HG03135 (cell line): ENCODE results near the gene RTRAF.

ENCODE experiments used
- ATAC-seq: cut with Tn5 transposase; IDR thresholded peaks from one replicate; pipeline ENCODE4 v1.9.1; 2021; ENCODE audit warnings: mild to moderate bottlenecking, moderate library complexity; ENCODE audit not compliant: unreplicated experiment

Gene RTRAF

DNA sequence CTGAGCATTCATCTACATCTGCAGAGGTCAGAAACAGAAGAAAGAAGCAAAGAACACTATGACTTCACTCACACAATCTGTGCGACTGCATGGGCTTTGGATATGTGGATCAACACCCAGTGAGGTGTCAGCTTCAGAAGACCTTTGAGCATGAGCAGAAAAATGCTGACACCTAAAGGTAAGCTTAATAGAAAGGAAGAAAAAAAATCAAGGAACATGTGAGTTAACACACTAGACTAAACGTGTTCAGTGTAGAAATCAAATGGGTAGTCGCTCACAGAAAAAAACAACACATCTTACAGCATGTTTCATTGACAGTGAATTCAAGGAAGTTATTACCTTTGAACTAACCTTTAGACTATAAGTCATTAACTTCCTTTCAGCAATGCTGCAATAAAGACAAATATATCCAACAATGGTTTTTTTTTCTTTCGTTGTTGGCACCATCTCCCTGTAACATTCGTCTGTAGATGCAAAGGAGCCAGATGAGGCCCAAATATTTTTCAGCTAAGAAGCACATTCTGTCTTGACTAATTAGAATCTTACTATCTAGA is 30.9 kb downstream of the RTRAF start:
- ATAC-seq: no peak

DNA sequence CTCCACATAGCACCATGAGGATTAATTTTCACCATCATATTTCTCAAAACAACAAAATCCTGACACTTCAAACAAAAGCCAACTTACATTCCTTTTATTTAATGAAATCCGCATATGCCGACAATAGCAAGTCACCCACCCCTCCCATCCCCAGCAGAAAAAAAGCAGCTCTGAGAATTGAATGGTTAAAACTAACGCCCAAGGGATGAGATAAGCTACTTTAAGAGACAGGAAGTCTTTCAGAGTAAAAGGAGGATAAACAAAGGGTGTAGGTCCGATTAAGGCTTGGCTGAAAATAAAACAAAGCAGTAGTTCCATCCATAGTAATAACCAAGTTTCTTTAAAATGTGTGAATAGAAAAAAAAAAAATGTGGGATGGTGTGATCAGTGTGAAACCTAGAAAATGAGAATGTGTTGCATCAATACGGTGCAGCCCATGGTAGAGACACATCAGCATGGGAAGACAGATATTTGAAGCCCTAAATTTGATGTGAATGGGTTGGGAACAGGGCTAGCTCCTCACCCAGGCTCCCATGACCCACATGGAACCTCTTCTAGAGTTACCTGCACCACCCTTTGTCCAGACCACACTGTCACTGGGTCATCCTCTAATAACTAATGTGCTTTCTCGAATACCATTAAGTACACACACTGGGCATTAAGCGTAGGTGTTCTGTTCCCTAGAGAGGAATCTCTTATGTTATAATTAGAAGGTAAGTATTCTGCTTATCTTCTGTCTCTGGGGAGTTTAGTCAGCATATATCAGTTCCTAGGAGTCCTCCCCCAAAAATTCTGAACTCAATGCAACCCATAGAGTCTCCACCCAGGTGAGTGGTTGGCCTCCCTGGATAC is 31.7 kb downstream of the RTRAF start:
- ATAC-seq: no peak

DNA sequence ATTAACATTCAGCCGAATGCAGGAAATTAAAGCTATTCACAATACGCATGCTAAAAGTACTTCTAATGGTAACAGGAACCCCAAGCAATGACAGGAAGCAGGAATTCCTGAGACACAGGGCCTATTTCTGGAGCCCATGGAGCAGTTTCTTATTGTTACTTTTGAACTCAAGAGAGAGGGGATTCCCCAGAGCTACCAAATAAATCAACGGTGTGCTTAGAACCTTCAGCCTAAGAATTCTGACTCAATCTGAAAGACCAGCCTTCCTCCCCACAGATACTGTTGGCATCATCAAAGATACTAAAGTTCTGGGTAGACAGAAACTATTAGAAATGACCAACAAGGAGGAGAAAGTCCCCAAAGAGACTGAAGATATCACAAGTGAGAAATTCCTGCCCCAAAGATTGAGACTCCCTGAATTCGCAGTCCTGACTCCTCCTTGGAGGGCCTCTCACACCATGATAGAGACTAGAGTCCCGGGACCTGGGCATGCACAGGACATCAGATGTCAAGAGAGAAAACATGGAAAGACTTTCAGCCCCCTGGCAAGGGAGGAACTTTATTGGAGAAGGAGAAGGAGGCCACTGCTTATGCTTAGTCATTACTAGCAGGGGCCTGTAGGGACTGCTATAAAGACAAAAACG is 32.7 kb downstream of the RTRAF start:
- ATAC-seq: no peak

DNA sequence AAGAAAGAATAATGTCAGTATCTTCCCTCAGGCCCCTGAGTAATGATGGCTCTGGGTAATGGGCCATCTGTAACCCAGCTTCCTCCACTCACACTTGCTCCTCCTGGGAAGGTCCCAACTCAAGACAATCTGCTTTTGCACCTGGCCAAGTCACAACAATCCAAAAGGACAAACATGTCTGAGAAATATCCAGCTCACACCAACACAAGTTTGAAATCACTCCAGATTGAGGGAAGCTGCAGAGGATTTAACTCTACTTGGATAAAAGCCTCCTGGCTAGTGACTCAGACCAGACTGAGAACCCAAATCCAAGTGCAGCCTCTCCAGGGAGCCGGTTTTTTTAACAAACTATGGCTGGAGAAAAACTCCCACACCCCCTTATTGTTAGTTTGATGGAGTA is 34.2 kb downstream of the RTRAF start:
- ATAC-seq: no peak

DNA sequence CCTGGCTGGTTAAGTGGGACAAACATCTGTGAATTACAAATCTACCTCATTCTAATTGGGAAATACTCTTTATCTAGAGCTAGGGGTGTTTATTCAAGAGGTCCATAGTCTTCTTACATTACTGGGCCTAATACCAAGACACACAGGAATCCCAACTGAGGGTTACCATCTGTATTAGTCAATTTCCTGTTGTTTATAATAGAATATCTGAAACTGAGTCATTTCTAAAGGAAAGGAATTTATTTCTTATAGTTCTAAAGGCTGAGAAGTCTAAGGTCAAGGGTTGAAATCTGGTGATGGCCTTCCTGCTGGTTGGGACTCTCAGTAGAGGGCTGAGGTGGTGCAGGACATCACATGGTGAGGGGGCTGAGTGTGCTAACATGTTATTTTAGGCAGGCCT is 36.0 kb downstream of the RTRAF start:
- ATAC-seq: no peak

DNA sequence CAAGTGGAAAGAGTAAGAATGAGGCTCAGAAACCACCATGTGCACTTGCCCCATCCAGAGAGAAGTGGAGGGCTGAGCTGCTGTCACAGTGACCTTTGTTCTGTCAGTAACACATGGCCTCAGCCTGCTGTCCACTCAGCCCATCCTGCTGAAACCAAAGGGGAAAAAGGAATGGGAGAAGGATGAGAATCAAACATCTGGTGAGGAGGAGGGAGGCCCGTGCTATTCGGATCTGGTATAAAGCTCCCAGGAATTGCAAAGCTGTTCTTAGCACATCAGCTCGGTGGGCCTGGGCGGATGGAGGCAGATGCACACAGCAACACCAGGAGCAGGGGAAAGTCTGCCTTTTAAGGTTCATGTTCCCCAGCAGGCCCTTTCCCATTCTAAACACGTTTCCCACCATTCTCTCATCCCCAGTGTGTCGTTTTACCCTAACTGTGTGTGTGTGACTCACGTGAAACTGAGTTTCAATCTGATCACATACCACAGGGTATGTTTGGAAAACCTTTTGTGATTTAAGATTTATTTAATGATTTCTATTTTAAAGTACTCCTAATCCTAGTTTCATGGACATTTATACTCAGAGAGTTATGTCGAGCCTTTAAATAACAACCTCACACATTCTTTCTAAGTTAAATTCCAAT is 36.8 kb downstream of the RTRAF start:
- ATAC-seq: no peak

DNA sequence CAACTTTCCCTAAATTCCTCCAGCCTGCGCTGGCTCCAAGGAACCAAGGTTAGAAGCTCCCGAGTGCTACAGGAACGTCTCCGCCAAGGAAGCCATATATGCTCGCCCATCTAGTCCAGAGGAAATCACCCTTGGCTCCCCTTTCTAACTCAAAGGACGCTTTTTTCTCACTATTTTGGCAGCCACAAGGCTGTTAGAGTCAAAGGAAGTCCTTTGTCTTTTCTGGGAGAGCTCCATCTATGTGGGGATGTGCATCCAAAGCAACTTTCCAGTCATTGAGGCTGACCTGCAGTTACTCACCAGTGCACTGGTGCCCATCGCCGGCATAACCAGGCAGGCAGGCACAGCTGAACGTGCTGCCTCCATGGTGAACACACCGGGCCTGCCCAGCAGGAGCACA is 37.6 kb downstream of the RTRAF start:
- ATAC-seq: no peak

DNA sequence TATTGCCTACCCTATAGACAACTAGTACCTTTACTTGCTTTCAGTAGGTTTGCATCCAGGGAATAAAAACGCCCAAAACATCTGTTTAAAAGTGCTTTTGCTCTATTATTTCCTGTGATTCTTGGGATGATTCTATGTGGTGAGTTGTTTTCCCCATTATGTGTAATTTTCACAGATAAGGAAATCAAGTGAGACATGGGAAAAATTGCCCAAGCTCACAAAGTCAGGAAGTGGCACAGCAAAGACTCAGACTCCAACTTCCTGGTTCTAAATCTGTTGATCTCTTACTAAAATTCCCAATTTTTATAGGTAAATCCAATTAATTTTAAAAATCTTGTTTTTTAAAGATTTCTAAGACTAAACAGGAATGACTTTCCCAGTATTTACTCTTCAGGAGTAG is 40.5 kb downstream of the RTRAF start:
- no peak for ATAC-seq

DNA sequence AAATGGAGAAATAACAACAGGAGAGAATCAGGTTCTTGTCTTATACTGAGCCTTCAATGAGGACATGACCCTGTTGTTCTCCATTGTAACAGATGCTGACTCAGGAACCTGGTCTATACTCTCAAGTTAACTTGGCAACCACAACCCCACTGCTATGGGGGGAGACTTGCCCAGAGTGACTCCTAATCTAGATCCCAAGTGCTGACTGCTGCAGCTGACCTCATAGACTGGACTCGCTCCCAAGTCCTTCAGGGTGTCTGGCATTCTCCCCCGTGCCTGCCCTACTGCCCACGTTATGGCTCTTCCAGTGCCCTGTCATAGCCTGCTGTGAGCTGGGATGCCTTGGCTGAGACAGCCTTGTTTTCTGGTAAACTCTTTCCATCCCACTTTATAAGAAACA is 42.4 kb downstream of the RTRAF start:
- ATAC-seq: no peak

DNA sequence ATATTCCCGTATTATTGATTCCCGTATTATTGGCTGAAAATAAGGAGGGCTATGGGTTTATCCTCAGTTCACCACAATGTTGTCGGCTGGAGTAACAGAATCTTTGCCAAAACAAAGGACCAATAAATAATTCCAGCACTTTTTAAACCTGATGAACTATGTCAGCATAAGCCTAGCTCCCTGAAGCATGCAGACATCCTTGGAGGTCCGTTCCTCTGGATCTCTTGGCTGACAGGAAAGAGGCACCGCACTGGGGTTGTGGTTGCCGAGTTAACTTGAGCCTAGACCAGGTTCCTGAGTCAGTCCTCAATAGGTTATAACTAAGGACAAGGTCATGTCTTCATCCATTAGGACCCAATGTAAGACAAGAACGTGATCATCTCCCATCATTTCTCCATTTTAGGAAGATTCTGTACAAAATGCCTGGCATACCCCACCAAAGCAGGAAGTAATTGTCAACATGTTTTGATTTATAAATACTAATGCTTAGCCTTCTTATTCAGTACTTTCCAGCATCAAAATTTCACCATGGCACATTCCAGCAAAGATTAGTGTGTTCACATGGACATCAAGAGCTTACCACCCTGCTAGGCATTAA is 43.0 kb downstream of the RTRAF start:
- no peak for ATAC-seq

DNA sequence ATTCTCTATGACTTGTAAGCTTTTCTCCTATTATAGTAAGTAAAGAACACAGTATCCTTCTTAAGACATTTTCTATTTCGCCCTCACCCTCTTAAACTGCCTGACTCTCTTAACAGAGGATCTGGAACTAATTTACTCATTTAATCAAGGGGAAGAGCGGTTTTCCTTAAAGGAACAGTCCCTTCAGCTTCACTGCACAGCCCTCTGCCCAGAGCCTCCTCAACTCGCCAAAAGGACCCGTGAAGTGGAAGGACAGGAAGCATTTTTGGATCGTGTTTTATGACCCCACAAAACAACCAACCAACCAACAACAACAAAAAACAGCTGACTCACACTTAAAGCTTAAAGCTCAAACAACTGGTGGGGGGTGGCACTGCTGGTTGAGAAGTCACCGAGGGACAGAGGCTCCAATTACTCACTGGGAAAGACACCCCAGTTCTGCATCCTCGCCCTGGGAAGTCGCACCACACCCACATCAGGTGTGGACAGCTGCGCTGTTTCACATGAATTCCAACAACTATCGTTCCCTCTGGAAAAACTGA is 43.8 kb downstream of the RTRAF start:
- ATAC-seq: no peak

DNA sequence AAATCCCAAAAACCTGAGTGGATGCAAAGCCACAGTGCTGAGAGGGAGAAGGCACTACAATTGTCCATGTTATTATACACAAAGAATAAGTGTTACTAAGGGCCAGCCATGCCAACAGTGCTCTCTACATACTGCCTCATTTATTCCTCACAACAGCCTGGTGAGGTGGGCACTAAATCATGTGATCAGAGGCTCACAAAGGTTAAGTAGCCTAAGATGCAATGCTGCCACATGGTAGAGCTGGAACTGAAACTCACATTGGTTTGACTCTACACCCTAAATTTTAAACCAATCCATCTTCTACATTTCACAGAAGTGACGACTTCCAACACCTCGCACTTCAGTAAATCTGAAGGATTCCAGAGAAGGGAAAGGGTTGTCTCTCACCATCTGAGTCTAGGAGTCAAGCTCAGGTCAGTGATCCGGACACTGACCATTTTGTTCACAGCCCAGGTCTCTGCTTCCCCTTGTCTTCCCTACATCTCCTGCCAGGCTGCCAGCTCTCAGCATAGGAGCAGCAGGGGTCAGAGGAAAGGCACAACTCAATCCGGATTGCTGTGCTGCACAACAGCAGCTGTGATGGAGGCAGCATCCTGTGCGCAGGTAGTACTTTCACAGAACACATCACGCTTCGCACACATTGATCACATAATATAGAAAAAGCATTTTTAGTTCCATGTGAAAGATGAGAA is 49.9 kb downstream of the RTRAF start:
- ATAC-seq: no peak

DNA sequence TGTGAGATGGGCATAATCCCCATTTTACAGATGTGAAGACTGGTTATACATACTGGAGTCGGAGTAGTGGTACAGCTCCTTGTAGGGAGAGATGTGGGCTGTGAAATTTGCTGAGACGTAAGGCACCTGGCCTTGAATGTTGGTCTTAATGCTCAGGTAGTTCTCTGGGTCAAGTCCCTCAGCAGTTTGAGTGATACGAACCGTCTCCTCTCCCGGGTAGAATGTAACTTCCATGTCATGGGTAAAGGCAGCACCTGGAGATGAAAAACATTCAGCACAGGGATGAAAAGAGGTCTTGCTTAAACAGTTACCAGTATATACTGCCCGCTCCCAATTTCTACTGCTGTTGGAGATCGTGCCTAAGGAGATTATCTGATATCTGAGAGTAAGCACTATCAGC is 51.3 kb downstream of the RTRAF start:
- no peak for ATAC-seq

DNA sequence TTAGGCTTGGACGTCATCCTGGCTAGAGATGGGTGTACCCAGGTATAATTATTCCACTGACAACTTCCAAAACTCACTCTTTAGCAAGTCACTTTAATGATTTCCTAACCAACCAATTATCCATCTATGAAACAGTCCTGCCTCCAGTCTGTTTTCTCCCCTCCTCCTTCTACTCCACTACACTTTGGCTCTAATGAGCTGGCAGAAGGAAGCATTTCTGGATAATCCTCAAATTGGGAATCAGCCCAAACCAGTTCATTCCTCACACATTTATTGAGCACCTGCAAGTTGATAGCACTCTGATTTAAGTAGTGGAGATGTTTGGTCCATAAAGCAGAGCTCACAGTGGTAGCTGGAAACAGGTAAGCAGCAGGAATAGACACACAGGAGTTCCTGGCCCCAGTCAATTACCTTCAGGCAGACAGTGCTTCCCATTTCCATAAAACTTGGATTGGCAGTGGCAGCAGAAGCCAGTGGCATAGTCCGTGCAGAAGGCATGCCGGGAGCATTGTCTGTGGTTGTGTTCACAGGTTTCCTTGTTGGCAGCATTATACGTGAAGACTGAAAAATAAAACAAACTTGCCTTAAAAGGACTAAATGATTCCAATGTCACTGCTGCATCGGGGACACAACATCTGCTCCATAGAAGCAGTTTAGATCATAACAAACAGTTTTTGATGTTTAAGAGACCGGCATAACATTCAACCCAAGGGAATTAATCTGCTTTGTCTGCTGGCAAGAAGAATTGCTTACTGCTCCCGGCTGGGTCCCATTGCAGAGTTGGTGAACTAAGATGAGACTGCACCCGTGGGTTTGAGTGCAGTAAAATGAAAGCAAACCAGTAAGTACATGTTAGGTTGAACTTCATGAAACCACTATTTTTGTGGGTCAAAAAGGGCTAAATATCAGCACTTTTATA is 53.3 kb downstream of the RTRAF start:
- ATAC-seq: no peak

DNA sequence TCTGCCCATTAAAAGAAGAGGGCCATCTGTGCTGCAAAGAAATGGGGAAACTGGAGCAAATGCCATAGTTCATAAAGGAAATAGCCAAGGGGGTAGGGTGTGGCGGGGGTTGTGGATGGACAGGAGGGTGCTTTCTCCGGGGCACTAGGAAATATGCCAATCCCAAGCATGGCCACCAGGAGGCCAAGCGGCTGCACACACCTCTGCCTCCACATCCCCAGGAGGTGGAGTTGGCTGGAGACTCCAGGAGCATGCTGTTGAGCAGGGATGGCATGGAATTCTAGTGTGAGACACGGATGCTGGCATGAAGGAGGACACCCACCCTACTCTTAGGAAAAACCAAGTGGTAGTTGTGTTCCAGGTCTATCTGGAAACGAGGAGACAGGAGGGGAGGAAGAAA is 54.3 kb downstream of the RTRAF start:
- ATAC-seq: no peak

DNA sequence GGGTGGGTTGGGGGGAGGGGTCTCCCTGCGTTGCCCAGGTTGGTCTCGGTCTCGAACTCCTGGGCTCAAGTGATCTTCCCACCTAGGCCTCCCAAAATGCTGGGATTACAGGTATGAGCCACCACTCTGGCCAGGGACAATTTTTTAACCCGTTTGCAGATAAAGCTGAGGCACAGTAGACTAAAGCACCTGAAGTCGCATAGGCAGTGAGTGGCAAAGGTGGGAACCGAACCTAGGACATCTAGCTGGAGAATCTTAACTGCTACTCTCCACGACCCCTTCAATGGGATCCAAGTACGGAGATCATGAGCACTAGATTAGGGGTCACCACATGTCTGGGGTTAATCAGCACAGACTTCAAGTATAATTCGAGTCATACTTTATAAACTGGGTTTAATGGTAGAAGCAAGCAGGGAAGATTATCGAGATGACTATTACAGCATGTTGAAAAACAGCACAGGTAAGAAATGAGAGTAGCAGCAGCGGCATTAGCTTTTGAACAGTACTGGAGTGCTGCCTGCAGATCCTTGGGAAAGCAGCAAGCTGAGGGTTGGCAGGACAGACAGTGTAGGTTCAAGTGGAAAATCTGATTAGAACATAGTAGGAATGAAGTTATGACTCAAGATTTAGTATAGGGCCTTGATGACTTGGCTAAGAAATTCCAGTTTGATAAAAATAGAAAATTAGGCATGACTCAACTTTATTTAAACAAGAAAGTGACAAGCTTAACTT is 55.6 kb downstream of the RTRAF start:
- ATAC-seq: no peak

DNA sequence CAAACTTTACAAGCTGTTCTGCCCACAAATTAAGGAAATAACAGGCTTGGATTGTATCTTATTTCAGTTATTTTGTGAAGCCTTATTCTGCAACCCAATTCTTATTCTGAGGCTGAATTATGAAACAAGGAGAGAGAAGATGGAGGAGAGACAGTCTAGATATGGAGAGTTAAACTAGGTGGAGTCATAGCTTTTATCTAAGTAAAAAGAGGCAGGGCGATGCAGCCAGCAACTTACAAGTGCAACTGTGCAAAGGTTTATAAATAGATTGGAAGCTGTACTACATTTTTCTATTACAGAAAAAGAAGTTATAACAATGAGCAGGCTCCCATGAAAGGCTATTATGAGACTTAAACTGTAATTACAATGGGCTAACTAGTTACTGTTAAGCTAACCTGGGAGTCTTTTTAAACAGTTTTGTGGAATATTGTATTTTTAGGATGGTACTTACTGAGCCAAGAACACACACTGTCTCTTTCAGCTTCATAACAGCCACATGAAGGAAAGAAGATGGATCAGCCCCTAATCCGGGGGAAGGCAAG is 57.1 kb downstream of the RTRAF start:
- no peak for ATAC-seq

DNA sequence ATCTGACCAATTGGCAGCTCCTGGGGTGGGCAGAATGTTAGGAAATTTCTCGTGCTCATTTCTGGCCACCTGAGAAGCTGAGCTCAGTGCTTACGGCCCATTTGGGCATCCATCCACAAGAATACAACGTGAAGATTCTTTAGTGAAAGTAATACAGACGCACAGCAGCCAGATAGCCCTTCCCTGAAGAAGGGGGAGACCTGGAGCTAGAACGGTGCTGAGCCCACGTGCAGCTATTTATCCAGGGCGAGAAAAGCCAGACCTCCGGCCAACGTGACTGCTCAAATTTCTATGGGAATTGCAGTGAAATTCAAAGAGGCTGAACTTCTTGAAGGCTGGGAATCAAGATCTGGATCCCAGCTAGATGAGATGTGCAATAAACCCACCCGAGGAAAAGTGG is 58.8 kb downstream of the RTRAF start:
- no peak for ATAC-seq
